A549 treated with ZK216348 at 1 μM for 4 hours (cell line): ENCODE results near the gene SFXN5. TPM values are rescaled to one million over a fixed set of nuclear protein-coding genes. Genes with fewer than 3 reads are reported as not detected.

Experiments used
- total RNA-seq: library from RNA; stranded (reverse); fragments of 200-300 nt; extraction: Qiagen RNA extraction; gene quantifications from 5 replicates; pipeline ENCODE4 v1.2.3, GENCODE V29; 2022; ENCODE audit warnings: low read depth

The SFXN5 gene
- total RNA-seq = 12.9 to 17.7 TPM (median 14.9 TPM) in 5 replicates

DNA sequence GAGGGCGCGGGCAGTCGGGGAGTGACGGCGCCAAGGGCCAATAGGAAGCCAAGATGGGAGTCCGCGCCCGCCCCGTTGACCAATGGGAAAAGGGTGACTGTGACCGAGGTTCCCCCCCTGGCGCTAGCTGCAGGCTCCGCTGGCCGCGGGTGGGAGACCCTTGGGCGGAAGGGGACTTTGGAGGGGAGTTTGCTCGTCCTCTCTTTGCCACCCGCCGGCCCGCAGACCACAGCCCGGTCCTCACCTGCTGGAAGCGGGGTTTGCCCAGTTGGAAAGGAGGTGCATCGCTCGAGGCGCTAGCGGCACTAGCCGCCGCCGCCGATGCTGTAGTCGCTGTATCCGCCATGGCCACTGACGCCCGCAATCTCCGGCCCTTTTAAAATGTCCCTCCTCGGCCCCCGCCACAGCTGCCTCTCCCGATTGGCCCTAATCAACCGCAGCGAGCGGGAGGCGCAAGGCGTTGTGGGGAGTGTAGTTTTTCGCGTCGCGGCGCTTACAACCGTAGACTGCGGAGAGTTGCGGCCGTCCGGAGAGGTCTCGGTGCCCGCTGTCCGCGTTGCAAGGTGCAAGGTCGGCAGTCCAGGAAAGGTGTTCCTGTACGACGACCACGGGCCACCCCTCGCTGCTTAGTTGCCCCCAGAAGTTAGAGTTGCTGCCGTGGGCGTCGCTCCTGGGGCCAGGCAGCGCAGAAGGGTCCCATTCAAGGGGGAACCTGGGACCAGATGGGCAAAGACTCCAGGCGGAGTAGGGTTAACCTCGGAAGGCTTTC is at the start of gene SFXN5:
Gene SFXN5, minus strand, starts transcription at position 353 of the 769 bp plus-strand sequence. Its CDS starts 7 bp downstream, at position 346.

GRCh38 chr2:73112913-73113854 is 41.7 kb upstream of the SFXN5 start, which contains the start of gene RAB11FIP5:
Gene RAB11FIP5, minus strand, starts transcription at chr2:73112948. Its CDS starts 171 bp downstream, at chr2:73112777.

DNA sequence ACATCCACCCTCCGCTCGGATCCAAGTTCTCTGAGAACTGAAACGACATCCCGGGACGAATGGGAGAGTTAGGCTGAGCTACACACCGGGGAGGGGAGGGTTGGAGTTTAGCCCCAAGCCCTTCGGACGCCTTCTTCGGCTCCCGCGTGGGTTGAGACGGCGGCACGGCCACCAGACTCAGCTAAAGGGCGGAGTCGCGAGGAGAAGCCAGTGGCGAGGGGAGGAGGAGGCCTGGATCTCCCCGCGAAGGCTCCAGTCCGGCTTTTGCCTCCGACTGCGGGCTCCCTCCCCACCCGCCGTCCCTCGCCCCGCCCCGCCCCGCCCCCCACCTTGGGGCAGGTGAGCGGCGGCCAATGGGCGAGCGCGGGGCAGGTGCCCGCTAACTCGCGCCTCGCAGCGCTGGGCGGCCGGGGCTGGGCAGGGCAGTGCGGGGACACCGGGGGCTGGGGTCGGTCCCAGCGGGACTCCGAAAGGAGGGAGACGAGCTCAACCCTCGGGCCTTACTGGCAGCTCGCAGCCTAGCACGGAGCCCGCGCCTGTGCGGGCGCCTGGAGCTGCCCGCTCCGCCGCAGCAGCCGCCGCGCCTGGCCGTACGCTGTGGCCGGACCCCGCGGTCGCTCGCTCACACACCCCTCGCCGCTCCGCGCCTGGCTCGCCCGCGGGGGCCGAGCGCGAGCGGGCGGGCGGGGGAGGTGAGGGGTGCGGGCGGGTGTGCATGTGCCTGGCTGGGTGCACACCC is 154.2 kb downstream of the SFXN5 start, which contains the start of gene EMX1:
Gene EMX1, plus strand, starts transcription at position 382 of the 739 bp plus-strand sequence. Its CDS starts 334 bp downstream, at position 716.

Other genes starting within 250 kb of the SFXN5 start
- 6.0 to 8.1 TPM (median 7.2 TPM) in 5 replicates for gene EXOC6B, start 245.7 kb downstream of the SFXN5 start, total RNA-seq
- 83.9 to 144 TPM (median 141 TPM) in 5 replicates for gene SPR, start 184.3 kb downstream of the SFXN5 start, total RNA-seq
- 0.14 to 0.27 TPM (median 0.22 TPM) in 4 of 5 replicates, not detected in the other for gene EMX1, start 154.2 kb downstream of the SFXN5 start, total RNA-seq
- gene RAB11FIP5, start 41.2 kb upstream of the SFXN5 start, total RNA-seq = 26.8 to 37.4 TPM (median 35.3 TPM) in 5 replicates
- gene NOTO, start 130.9 kb upstream of the SFXN5 start, total RNA-seq = not detected in 5 replicates
- 46.2 to 59.1 TPM (median 56.7 TPM) in 5 replicates for gene SMYD5, start 142.5 kb upstream of the SFXN5 start, total RNA-seq
- gene PRADC1, start 161.5 kb upstream of the SFXN5 start, total RNA-seq = 17.8 to 26.8 TPM (median 25.1 TPM) in 5 replicates
- 554 to 823 TPM (median 598 TPM) in 5 replicates for gene CCT7, start 162.6 kb upstream of the SFXN5 start, total RNA-seq
- 3.9 to 6.6 TPM (median 6.2 TPM) in 5 replicates for gene FBXO41, start 212.8 kb upstream of the SFXN5 start, total RNA-seq
- gene EGR4, start 221.8 kb upstream of the SFXN5 start, total RNA-seq = 0.09 to 0.43 TPM (median 0.20 TPM) in 5 replicates